DND-41 (cell line): ENCODE measurements around the gene RAD51B.

Experiments used
- ATAC-seq: fragments of 200-7000 bp; cut with Tn5 transposase; 3 replicates; pipeline ENCODE4 v1.9.1; 2021; ENCODE audit warnings: low read depth; ENCODE audit not compliant: insufficient read depth
- DNase-seq: peaks from one replicate; pipeline ENCODE4 v3.0.0-alpha.2; 2020
- H2AFZ ChIP-seq: 2 replicates; pipeline ENCODE4 v1.6.0; 2012; ENCODE audit warnings: low read depth, low read length
- H3K27ac ChIP-seq: 2 replicates; pipeline ENCODE4 v1.5.1; 2012; ENCODE audit warnings: low read length, inconsistent platforms
- H3K27me3 ChIP-seq: fragments of 200-600 bp; sonication (generic); 2 replicates; pipeline ENCODE4 v1.6.0; 2012; ENCODE audit warnings: low read length, mild to moderate bottlenecking, inconsistent platforms; ENCODE audit not compliant: insufficient read depth, poor library complexity
- H3K36me3 ChIP-seq: 2 replicates; pipeline ENCODE4 v1.5.1; 2012; ENCODE audit warnings: low read length, inconsistent platforms; ENCODE audit not compliant: insufficient read depth
- H3K4me1 ChIP-seq: 2 replicates; pipeline ENCODE4 v1.5.1; 2012; ENCODE audit warnings: mild to moderate bottlenecking, low read length; ENCODE audit not compliant: insufficient read depth
- H3K4me2 ChIP-seq: 2 replicates; pipeline ENCODE4 v1.6.0; 2012; ENCODE audit warnings: mild to moderate bottlenecking, moderate library complexity, low read length, inconsistent platforms; ENCODE audit not compliant: insufficient read depth
- H3K4me3 ChIP-seq, 2 experiments: fragments of 200-600 bp in 1 of 2; shearing (Covaris generic) in 1 of 2; 2 replicates each; pipeline ENCODE4 v1.5.1; 2012 to 2016; ENCODE audit warnings: inconsistent platforms in 2 of 2, low read length in 2 of 2, mild to moderate bottlenecking in 2 of 2, low read depth in 1 of 2, moderate library complexity in 1 of 2
- H3K79me2 ChIP-seq: 2 replicates; pipeline ENCODE4 v1.6.0; 2012; ENCODE audit warnings: low read length, inconsistent platforms; ENCODE audit not compliant: insufficient read depth
- H3K9ac ChIP-seq: 2 replicates; pipeline ENCODE4 v1.6.0; 2012; ENCODE audit warnings: low read depth, mild to moderate bottlenecking, inconsistent platforms, low read length, moderate library complexity
- H3K9me3 ChIP-seq: 2 replicates; pipeline ENCODE4 v1.5.1; 2012; ENCODE audit warnings: low read length, moderate library complexity, mild to moderate bottlenecking, inconsistent platforms; ENCODE audit not compliant: insufficient read depth, severe bottlenecking
- H4K20me1 ChIP-seq: 2 replicates; pipeline ENCODE4 v1.6.0; 2012; ENCODE audit warnings: low read length; ENCODE audit not compliant: insufficient read depth
- EZH2 ChIP-seq: IDR thresholded peaks from 3 replicates; pipeline ENCODE4 v1.6.1; 2012; ENCODE audit warnings: borderline replicate concordance, low read depth, mild to moderate bottlenecking, moderate library complexity, low read length, inconsistent platforms; ENCODE audit not compliant: severe bottlenecking
- TF ChIP-seq, protein P1 (sequence below): IDR thresholded peaks from 2 replicates; pipeline ENCODE4 v1.5.1; 2012; ENCODE audit warnings: borderline replicate concordance, low read length, moderate library complexity, mild to moderate bottlenecking; ENCODE audit not compliant: poor library complexity, severe bottlenecking; ENCODE audit errors: extremely low read depth

RAD51B gene

DNA sequence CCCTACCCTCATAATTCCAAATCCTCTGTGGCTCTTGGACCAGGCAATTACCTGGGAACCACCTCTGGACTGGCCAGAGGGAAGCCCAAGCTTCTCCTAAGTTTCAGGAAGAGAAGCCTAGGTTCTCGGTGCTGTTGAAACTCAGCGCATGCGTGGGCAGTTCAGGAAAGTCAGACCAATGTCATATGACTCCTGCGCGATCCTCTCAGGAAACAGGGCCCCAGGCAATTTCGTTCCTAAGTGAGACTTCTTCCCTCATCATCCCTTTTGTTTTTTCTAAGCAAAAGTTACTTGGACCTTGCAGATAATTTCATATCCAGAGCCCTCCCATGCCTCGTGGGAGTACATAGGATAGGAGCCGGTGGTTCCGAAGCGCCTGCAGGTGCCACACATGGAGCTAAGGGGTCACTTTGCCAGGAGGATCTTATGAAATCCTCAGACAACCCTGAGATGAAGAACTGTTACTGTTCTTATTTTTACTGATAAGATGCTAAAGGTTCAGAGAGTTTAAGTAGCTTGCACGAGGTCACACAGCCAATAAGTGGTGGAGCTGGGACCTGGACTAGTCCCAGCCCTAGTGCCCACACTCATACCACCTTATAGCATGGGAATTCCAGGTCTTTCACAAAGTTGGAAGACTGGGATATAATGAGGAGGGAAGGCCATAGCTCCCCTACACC, 805.1 kb downstream of the RAD51B start:
- no peaks in the 10 kb centered on the region for H3K27me3 ChIP-seq
- peaks cover 2% of the 10 kb centered on the region for H3K9me3 ChIP-seq
- no peak for TF ChIP-seq EZH2
- TF ChIP-seq, protein P1, sequence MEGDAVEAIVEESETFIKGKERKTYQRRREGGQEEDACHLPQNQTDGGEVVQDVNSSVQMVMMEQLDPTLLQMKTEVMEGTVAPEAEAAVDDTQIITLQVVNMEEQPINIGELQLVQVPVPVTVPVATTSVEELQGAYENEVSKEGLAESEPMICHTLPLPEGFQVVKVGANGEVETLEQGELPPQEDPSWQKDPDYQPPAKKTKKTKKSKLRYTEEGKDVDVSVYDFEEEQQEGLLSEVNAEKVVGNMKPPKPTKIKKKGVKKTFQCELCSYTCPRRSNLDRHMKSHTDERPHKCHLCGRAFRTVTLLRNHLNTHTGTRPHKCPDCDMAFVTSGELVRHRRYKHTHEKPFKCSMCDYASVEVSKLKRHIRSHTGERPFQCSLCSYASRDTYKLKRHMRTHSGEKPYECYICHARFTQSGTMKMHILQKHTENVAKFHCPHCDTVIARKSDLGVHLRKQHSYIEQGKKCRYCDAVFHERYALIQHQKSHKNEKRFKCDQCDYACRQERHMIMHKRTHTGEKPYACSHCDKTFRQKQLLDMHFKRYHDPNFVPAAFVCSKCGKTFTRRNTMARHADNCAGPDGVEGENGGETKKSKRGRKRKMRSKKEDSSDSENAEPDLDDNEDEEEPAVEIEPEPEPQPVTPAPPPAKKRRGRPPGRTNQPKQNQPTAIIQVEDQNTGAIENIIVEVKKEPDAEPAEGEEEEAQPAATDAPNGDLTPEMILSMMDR: no peak
- no peak for DNase-seq
- H3K4me2 ChIP-seq: no peak overlapping the region
- no peaks in the 10 kb centered on the region for H3K79me2 ChIP-seq
- H3K36me3 ChIP-seq: no peaks in the 10 kb centered on the region
- no peaks in the 10 kb centered on the region for H4K20me1 ChIP-seq
- no peak overlapping the region for H3K9ac ChIP-seq
- no peak for ATAC-seq
- no peak overlapping the region for H2AFZ ChIP-seq
- H3K27ac ChIP-seq: no peak overlapping the region
- H3K4me3 ChIP-seq: no peak overlapping the region
- peaks cover 14% of the 10 kb centered on the region; the same call in 1 of the 2 replicates for H3K4me1 ChIP-seq

DNA sequence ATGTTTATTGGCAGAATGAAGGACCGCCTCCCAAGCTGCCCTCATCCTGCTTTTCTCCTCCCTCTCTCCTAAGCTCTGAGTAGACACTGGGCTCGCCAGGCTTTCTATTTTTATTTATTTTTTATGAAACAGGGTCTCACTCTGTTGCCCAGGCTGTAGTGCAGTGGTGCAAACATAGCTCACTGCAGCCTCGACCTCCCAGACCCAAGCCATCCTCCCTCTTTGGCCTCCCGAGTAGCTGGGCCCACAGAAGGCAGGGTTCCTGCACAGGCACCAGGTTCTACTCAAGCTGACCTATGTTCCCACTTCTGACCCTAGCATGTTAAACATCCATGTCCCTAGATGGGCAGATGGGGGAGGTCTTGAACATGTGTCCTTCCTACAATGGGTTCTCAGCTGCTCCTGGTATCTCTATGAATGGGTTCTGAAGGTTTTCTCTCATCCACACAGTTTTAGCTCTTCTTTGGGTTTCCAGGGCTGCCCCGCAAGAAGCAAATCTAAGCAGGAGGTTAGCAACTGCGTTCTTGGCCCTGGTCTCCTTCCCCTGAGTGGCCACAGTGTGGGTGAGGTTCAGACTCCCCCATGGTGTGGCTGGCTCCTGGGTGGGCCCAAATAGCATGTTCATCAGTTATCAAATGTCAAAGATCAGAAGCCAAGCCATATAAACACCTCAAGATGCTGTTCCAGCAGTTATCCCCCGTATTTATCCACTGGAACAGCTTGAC, 805.9 kb downstream of the RAD51B start:
- Histone ChIP-seq H3K79me2 (no peaks in the 10 kb centered on the region), H3K4me1 (peaks cover 14% of the 10 kb centered on the region; the same call in 1 of the 2 replicates), H3K27me3 (no peaks in the 10 kb centered on the region), H4K20me1 (no peaks in the 10 kb centered on the region), H3K4me2 (no peak overlapping the region), H3K4me3 (no peak overlapping the region), H3K27ac (no peak overlapping the region), H3K9ac (no peak overlapping the region), H3K36me3 (no peaks in the 10 kb centered on the region), H2AFZ (no peak overlapping the region), H3K9me3 (peaks cover 2% of the 10 kb centered on the region)
- ATAC-seq (no peak), DNase-seq (no peak)
- no peak for TF ChIP-seq EZH2
- TF ChIP-seq, protein P1: no peak

DNA sequence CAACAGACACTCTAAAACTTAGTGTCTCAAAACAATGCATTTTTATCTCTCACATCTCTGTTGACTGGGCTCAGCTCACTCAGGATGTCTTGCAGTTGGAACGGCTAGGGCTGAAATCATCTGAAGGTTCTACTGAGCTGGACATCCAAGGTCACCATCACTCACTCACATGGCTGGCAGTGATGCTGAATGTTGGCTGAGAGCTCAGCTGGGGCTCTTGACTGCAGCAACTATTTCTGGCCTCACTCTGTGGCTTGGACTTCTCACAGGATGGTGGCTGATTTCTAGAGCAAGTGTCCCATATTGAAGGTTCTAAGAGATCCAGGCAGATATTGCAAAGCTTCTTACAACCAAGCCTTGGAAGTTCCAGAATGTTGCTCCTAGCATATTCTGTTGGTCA, 806.8 kb downstream of the RAD51B start:
- Histone ChIP-seq H2AFZ (no peak overlapping the region), H3K9ac (no peak overlapping the region), H3K4me1 (peaks cover 14% of the 10 kb centered on the region; the same call in 1 of the 2 replicates), H4K20me1 (no peaks in the 10 kb centered on the region), H3K27ac (no peak overlapping the region), H3K27me3 (no peaks in the 10 kb centered on the region), H3K79me2 (no peaks in the 10 kb centered on the region), H3K9me3 (no peaks in the 10 kb centered on the region), H3K4me2 (no peak overlapping the region), H3K4me3 (no peak overlapping the region), H3K36me3 (no peaks in the 10 kb centered on the region)
- ATAC-seq: no peak
- no peak for DNase-seq
- TF ChIP-seq, protein P1: no peak
- no peak for TF ChIP-seq EZH2
